Inflammatory macrophage (primary cell): Measurements from ENCODE around the gene HSPG2.
"Not testable (repeated sequence)": the region's sequence is repeated elsewhere in the genome, so short reads cannot be mapped to it uniquely, and the experiment has no call there.

ENCODE experiments used
- DNase-seq, 2 donors: peaks; one replicate each; pipeline ENCODE4 v3.0.0-alpha.2; 2020 to 2022

Gene HSPG2

DNA sequence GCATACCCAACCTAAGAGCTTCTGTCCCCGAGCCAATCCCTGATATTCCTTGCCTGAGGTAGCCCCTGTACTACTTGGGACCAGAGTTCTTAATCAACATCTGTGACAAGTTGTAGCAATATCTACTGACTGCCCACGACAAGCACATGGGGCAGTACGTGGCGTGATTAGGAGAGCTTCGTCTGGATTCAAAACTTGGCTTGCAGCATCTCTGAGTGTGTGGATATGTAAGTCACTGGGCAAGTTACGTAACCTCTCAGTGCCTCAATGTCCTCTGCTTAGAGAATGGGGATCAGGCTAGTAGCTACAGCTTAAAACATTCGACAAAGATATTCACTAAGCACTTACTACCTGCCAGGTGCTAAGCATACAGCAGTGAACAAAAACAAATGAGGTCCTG, 5.0 kb downstream of the HSPG2 start:
- peak; percentile 76 to 89 for DNase-seq

DNA sequence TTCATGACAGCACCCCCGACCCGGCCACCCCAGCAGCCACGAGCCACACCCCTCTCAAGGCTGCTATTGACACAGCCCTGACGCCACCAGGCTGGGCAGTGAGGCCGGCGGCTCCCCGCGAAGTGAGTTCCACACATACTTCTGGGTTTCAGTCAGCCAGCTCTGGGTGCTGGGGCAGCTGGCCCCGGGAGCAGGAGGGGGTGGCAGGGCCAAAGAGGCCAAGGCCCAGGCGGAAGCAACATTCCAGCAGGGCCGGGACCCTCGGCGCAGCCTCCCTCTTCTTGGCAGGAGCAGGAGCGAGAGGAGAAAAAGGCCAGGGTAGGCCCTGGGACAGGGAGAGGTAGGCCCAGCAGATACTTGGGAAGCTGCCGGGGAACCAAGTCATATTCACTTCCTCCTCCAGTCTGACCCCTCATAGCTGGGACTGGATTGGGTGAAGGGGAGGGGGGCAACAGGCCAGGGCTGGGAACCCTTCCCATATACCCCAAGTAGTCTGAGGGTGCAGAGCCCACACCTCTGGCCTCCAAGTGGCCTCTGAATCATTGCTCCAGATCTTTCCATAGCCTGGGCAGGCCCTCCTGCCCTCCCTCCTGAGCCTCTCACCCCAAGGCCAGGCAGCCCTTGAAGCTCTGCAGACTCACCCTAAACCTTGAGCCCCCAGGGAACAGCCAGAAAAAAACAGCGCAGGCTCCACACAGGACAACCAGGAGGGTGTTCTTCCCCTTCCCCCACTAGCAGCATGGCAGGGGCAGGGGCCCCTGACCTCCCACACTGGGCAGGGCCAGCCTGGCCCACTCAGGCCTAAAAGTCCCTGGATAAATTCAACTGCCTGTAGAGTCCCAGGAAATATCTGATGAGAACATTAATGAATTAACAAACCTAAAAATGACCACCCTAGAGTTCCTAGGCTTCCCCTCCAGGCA, 5.7 kb downstream of the HSPG2 start:
- no peak for DNase-seq

DNA sequence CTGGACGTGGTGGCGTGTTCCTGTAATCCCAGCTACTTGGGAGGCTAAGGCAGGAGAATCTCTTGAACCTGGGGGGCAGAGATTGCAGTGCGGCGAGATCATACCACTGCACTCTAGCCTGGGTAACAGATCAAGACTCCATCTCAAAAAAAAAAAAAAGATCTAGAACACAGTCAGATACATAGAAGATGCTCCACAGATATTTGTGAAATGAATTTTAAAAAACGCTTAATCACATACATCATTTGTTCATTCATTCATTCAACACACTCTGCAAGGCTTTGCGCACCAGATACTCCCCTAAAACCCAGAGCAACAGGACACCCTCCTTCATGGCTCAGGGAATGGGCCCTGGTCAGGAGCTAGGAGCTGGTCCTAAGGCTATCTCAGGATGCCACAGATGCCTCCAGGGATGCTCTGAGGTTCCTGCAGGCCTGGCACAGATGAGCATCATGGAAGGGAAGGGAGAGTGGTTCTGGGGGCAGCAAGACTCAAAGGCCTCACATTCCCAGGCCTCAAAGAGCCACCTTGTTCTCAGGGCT, 6.4 kb downstream of the HSPG2 start:
- DNase-seq, result no peak

DNA sequence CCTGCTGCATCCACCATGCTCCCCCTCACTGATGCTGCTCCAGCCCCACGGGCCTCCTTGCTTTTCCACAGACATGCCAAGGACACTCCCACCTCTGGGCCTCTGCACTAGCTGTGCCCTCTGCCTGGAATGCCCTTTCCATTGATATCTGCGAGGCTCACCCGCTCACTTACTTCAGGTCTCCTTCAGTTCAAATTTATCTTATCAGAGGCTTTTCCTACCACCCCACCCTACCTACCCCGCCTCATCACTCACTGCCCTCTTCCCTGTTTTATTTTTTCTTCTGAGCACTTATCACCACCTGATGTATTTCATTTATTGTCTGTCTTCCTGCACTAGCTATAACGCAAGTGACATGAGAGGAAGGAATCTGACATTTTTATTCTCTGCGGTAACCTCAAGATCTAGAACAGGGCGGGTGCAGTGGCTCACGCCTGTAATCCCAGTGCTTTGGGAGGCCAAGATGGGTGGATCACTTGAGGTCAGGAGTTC, 7.0 kb downstream of the HSPG2 start:
- no peak for DNase-seq

DNA sequence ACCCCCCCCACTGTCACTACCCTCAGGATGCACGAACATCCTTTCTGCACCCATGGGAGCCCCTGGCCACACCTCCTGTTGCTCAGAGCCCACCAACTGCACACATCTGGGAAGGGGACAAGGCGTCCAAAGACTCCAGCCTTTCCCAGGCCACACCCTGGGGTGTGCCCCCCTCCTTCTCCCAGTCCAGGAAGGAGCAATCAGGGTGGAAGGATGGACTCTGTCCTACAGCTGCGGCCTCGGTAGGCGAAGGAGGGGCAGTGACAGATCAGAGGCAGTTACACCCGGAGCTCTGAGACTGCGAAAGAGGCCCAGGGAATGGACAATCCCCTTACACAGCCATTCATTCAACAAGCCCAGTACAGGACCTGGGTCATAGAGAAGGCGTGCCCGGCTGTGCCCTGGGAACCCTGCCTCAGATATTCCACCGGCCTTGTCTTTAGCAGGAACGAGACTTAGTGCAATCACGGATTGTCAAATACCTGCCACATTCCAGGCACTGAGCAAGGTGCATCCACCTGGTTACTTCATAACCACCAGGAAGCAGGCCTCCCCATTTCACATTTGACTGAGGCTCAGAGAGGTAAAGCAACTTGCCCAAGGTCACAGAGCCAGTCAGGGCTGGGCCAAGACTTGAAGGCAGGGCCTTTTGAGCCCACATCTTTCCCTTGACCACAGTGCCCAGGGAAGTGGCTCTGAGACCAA, 9.4 kb downstream of the HSPG2 start:
- no peak for DNase-seq

GRCh38 chr1:21926814-21927532, 10.1 kb downstream of the HSPG2 start:
- DNase-seq, result no peak

- no peak for DNase-seq
Observed at GRCh38 chr1:21926065-21926464, 11.0 kb downstream of the HSPG2 start.

- DNase-seq, result no peak
Observed at GRCh38 chr1:21925334-21925940, 11.7 kb downstream of the HSPG2 start.

DNA sequence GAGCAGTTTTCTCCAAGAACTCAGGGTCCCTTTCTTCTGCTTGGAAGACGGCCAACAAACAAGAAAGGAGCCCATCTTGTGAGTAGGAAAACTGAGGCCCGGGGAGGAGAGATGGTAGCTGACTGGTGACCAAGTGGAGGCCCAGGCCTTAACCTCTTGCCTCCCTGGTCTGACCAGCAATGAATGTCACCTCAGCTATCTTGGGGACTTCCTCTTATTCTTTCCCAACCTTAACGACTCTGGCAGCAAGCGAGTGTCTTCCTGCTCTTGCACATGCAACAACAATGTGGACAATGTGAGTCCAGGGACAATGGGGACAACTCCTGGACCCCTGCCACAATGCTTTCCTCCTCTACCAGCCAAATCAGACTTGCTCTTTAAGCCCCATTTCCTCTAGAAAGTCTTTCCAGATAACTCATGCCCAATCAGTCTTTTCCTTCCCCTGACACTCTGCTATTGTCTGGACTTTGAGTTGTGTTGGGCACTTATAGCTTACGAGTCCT, 12.6 kb downstream of the HSPG2 start:
- peak; percentile 67 to 73 for DNase-seq

DNA sequence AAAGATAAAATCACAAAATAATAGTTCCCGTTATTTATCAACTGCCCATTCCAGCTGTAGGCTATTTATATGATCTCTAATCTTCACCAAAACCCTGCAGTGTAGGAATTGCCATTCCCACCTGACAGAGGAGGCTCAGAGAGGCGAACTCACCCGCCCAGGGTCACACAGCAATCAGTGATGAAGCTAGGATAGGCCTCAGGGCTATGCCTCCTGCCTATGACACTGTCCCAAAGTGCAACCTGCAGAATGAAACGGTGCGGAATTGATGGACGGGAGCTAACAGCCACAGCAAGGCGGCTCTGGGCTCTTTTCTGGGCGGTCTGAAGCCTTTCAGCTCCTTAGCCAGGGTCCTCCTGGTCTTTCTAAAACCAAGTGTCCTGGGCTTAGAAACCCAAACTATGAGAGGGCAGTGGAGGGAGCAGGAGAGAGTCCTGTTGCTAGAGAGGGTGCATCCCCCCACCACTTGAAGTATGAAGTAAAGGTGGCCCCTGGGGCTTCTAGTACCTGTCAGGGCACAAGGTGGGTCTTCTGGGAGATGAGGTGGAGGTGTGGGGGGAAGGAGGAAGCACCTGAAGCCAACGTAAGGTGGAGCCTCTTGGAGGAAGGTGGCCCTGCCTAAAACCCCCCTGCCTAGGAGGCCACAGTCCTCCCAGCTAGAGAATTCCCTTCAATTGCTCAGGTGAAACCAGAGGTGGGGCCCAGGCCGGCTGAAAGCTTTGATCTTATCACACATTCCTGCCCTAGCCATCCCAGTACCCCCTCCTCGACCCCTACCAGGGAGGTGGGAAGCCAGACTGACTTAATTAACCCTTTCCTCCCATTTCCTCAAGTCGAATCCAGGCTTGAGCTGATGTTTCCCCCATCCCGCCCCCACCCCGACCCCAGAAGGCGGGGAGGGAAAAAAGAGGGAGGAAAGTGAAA, 14.8 kb downstream of the HSPG2 start:
- no peak for DNase-seq

DNA sequence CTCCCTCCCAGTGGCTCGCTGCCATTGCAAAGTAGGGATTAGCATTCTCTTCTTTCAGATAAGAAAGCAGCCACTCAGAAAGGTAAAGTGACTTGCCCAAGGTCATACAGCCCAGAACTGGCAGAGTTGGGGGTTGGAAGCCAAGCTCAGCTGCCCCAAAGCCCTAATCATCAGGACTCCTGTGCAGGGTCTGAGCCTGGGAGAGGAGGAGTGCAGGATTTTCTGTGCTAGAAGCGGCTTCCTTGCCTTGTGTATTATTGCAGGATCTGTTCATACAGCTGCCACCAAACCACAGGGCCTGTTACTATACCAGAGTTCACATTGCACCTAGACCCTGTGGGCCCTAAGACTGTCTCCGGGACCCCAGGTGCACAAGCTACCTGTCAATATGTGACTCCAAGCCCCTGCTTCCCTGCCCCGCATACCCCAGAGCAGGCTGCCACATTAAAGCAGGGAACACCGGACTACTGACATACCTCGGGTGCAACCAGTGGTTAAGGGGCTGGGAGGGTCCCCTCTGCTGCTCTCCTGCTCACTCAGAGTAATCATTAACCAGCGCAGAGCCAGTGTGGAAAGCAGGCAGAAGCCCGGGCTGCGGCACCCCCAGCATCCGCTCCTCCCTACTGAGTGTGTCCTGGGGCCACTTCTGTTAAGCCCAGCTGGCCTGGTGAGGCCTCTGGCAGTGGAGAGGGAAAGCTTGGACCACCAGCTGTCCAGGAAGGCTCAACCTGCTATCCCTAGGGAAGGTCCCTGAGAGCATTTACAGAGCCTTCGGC, 15.8 kb downstream of the HSPG2 start:
- no peak for DNase-seq

DNA sequence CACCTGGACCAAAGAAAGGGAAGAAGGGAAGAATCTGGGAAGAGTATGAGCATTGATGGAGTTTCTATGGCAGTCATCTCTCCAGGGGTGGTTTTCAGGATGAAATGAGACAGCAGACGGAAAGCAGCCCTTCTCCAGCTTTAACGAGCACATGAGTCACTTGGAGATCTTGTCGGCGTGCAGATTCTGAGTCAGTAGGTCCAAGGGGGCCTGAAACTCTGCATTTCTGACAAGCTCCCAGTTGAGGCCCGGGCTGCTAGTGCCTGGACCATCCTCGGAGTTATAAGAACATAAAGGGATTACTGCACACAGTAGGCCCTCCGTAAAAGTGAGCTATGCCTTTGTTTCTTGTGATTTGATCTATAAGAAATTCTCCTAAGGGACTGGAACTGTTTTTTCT, 17.6 kb downstream of the HSPG2 start:
- DNase-seq, result no peak

- not testable (repeated sequence) for DNase-seq
Observed at GRCh38 chr1:21917239-21917631, 19.9 kb downstream of the HSPG2 start.

DNA sequence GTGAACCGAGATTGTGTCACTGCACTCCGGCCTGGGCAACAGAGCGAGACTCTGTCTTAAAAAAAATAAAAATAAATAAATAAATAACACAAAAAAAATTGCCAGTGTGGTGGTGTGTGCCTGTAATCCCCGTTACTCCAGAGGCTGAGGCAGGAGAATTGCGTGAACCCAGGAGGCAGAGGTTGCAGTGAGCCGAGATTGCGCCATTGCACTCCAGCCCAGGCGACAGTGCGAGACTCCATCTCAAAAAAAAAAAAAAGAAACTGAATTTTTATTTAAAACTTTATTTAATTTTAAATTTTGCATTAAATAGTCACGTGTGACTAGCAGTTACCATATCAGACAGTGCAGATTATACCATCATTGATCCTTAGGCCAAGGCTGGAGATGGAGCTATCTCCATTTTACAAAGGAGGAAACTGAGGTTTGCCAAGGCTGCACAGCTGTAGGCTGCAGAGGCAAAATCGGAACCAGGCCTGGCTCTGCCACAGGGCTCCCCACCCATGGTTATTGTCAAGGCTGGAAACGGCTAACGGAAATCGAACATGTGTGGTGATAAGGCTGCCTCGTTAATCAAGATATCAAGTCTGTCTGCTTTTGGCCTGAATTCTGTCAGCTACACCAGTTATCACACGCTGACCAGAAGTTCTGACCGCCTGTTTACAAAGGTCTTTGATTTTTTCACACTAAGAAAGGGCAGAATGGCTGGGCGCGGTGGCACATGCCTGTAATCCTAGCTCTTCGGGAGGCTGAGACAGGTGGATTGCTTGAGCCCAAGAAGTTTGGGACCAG, 20.5 kb downstream of the HSPG2 start:
- DNase-seq, result no peak

DNA sequence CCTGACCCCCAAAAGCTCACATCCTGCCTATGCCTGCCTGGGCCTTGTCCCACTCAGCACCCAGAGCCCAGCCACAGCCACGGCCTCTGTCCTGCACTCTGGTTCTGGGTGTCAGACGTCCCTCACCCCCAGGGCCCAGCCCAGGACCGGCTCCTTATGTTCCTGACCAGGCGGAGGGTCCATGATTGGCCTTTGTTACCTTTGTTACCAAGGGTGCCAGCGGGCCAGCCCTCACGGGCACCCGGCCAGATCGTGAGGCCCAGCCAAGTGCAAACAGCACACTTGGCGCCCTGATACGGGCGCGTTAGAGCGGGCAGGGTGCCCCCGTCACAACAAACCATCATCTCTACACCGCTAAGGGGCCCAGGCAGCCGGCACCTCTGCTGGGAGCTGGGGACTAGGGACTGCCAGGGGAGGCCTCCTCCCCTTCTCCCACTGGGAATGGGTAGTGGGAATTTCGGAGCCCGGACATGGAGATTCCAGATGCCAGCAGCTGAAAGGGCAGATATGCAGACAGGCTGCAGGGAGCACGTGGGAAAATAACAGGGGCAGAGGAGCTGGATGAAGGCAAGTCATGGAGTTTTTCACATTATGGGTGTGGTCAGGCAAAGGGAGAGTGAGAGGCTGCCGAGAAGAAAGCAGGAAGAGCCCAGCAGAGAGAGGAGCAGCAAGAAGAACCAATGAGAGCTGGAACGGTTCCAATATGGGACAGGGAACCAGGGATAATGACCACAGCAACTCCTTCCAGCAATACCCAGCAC, 22.1 kb downstream of the HSPG2 start:
- no peak for DNase-seq

- no peak for DNase-seq
Observed at GRCh38 chr1:21914450-21914849, 22.7 kb downstream of the HSPG2 start.

GRCh38 chr1:21913763-21914162, 23.3 kb downstream of the HSPG2 start:
- DNase-seq, result peak in 1 of 2 donors; percentile 31

GRCh38 chr1:21913258-21913657, 23.9 kb downstream of the HSPG2 start:
- DNase-seq, result no peak
